ENCODE data around the gene CAMK1D. TPM values are rescaled to one million over a fixed set of nuclear protein-coding genes. Genes with fewer than 3 reads are reported as not detected.

CAMK1D gene
- total RNA-seq, 1 donor from 2014 or later, result 3.1 TPM

DNA sequence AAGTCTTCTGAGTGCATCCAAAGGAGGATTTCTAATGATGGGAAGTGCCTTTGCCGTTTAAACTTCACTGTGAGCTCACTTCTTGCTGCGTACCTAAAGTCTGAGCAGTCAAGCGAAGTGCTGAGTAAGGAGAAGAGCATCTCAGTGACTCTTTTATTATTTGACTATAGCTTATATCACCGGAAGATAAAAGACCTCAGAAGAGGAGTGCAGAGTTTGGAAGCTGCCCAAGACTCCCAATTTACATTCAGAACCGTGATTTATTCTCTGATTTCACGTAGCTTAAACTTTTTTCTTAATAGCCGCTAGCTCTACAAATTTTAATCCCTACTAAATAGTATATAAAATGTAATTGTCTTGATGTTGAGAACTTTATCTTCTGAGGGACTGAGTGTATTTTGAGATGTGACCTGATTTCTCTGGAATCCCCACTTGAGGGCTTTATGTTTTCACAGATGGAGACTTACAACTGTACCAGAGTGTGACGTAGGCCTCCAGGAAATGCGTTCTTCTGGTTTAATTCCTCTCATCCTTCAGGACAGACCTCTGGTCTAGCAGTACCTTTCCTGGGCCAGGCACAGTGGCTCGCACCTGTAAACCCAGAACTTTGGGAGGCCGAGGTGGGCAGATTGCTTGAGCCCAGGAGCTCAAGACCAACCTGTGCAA is 51.1 kb downstream of the CAMK1D start:
- no peak for DNase-seq (ENCODE audit: low spot score)

DNA sequence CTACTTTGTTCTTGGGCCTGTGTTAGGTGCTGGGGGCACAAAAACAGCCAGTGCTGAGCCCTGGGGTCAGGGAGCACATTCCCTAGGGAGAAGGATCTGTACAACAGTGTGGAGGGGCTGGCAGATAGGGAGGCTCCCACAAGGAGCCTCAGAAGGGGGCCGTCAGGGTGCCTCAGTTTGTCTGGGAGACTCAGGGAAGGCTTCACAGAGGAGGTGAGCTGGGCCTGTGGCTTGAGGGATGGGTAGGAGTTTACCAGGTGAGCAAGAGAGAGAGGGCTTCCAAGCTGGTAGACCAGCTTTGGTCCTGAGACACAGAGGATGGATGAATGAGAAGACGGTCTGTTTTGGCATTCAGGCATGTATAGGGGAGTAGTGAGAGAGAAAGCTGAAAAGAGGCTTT is 52.1 kb downstream of the CAMK1D start:
- no peak for DNase-seq (ENCODE audit: low spot score)

DNA sequence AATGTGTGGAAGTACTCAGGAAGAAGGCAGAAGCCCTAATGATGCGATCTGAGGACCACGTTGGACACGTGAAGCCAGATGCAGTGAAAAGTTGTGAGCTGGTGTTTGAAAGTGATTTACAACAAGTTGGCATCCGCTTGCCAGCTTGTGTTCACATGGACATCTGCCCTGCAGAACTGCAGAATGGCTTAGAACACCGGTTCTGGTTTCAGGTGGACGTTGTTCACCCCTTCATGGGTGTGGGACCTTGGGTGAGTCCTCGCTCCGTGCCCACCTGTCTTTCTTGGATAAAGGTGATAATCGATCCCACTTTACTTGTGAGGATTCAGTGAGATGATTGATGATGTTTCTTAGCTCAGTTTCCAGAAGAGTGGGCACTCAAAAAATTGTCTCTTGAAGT is 53.8 kb downstream of the CAMK1D start:
- DNase-seq (ENCODE audit: low spot score), result no peak

DNA sequence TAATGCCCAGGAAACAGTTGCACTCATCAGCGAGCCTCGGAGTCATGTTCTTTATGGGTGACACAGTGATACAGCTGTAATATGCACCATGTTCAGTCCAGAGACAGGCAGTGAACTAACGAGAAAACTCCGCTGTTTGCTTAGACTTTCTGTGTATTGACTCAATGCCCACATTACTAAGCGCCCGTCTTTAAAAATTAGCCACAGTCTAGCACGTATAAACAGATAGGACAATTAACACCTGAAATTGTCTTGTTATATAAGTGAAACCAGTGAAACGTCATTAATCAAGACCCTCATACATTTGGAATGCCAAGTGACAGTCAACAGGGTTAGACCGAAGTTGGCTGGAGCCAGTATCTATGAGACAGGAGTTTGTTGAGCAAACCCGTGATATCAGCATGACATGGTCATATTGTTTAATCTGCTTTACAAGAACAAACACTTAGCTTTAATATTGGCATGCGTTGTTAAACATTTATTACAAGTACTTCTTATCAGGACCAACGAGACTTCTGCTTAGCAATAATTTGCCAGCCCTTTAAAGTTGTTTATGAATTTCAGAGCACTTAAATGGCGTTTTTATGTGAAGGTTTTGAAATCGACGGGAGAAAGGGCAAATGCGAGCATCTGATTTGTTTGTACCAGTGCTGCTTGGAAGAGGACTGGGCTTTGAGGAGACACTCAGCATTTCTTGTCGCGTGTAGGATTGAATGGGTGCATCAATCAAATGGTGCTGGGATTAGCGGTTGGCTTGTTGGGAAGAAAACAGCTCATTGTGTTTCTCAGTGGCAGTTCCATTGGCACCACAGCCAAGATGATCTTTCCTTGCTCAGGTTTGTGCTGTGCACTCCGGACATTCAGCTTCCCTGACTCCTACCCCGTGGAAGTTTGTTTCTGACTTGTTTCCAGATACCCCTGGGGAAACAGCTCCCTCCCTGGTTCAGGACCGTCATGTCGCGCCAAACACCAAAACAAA is 56.3 kb downstream of the CAMK1D start:
- no peak for DNase-seq (ENCODE audit: low spot score)

DNA sequence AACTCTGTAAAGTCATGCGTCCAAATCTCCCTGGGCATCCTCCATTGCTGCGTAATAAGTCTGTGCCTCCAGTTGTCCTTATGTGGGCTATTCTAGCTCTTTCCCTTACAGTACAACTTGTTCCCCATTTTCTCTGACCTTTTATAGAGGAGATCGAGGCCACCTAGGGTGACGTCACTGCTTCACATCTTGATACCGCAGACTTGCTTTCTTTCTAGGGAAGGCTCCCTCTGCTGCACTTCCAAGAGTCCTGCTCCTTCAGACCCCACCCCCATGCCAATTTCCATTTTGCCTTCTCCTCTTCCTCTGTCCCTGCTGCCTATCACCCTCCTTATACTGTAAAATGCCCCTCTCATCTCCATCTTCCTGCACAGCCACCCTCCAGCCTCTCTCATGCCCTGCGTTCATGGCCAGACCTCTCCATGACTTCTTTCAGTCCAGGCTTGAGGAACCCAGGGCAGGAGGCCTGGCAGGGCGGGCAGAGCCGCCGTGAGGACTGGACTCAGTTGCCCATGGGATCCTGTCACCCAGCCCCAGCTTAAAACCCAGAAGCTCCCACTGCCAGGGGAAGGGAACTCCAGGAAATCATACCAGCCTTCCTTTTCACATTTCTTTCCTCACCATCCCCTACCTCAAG is 57.5 kb downstream of the CAMK1D start:
- no peak for DNase-seq (ENCODE audit: low spot score)

DNA sequence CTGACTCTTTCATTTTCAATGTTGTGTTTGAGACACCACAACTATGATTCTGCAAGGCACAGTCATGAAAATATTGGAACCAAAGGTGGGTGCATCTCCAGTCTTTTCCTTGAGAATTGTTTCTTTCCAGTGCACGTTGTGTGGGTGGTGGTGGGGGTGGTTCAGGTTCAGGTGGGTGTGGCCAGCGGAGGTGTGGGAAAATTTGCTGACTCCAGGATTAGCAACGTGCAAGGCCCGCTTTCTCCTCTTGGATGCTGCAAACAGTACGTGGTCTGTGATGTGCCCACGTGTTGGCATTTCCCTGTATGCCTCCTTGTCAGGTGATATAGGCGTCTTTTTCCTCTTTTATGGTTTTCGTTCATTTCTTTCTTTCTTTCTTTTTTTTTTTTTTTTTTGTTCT is 59.1 kb downstream of the CAMK1D start:
- no peak for DNase-seq (ENCODE audit: low spot score)

DNA sequence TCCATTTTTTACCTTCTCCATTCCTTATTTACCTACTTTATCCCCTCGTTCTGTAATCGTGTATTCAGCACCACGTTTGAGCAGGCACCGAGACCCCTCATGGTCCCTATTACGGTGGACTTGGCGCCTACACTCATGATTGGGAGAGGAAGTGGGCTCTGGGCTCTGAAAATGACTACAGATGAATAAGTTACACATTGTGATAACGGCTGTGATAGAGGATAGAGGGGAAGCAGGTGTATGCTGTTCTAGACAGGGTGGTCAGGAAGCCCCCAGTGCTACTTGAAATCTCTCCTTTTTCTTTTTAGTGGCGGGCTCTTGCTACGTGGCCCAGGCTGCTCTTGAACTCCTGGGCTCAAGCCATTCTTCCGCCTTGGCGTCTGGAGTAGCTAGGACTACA is 59.8 kb downstream of the CAMK1D start:
- no peak for DNase-seq (ENCODE audit: low spot score)

DNA sequence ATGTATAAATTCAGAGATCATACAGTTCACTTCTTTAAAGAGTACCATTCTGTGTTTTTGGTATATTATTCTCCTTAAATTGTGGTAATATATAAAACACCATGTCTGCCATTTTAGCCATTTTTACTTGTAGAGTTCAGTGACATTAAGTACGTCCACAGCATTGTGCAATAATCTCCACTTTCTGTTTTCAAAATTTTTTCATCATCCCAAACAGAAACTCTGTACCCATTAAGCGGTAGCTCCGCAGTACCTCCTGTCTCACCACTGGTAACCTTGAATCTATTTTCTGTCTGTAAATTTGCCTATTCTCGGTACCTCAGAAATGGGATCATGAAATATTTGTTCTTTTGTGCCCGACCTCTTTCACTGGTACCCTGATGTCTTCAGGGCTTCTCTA is 60.3 kb downstream of the CAMK1D start:
- DNase-seq (ENCODE audit: low spot score), result no peak

DNA sequence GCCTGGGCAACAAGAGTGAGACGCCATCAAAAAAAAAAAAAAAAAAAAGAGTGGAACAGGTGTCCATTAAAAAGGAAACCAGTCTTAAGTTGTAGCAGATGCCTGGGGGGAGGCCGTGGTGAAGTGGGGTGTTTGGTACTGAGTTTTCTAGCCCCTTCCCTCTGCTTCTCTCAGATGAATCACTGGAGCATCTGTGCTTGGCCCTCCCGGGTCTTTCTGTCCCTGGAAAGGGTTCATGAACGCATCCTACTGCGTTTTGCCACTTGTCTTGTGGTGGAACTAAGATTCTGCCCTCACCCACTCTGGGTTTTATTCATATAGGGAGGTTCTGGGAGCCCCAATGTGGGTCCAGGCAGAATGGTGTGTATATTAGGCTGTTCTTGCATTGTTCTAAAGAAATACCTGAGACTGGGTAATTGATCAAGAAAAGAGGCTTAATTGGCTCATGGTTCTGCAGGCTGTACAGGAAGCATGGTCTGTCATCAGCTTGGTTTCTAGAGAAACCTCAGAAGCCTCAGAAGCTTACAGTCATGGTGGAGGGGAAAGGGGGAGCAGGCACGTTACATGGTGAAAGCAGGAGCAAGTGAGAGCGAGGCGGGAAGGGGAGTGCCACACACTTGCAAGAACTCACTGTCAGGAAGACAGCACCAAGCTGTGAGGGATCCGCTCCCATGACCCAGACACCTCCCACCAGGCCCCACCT is 63.5 kb downstream of the CAMK1D start:
- DNase-seq (ENCODE audit: low spot score), result no peak

DNA sequence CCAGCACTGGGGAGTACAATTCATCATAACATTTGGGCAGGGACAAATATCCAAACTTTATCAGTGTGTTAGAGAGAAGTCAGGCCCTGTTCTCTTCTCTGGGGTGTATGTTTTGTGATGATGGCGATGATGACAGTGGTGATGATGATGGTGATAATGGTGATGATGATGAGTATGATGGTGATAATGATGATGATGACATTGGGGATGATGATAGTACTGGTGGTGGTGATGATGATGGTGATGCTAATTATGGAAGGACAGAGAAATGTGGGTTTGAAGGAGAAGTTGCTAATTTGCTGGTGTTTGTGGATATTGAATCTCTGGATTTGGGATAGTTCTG is 64.0 kb downstream of the CAMK1D start:
- no peak for DNase-seq (ENCODE audit: low spot score)

DNA sequence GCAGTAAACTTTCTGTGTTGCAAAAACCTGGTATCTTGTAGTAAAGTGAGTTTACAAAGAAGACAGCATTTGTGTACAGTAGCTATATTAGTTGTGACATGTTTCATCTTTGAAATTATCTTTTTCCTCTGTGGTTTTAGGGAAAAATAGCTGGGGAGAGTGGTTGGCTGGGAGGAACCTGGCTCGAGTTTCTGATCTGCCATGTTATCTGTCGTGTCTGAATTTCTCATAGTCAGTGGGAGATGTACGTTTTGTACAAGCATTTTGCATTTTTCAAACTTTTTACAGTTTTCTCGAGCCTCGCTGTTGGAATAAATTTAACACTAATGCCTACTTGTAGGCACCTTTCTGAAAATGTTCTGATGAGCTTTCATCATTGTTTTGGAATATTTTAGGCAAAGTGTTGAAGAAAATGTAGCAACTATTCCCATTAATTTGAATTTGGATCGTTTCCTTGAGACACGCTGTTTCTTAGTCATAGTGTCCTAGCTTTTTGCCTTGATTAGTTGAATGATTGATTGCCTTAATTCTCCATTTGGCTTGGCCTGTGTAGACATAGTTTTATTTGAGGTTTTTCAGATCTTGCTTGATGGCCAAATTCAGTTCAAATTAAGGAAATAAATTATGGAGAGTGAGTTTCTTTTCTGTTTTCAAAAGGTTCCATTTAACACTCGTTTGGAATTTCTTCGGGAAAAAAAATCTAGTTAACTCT is 65.1 kb downstream of the CAMK1D start:
- no peak for DNase-seq (ENCODE audit: low spot score)

DNA sequence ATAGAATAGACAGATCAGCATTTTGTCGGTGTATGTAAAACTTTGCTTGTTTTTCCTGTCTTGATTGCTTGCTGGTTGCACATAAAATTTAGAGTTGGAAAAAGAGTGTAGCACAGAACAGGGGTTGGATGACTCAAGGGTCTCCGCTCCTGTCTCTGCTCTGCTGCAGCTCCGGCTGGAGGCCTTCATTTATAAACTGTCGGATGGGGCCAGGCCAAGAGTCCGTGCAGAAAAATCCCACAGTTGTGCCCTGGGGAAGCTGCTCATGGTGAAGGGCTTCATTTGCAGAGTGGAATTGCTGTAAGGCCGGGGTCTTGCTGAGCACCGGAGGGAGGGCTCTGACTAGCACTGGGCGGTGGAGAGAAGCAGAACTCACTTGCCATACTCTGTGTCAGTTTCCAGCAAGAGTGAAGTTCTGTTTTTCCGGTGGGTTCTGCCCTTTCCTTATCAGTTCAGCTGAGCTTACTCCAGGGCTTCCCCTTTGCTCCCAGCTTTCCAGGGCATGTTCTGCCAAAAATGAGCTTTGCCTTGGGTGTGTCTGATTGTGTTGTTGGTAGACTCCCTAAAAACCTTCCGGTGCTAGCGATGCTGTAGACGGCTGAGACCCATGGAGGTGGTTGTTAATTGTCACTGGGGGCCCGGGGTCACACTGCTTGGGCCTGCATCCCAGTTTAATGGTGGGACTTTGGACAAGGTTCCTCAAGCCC is 67.2 kb downstream of the CAMK1D start:
- peak; percentile 35 for DNase-seq (ENCODE audit: low spot score)

DNA sequence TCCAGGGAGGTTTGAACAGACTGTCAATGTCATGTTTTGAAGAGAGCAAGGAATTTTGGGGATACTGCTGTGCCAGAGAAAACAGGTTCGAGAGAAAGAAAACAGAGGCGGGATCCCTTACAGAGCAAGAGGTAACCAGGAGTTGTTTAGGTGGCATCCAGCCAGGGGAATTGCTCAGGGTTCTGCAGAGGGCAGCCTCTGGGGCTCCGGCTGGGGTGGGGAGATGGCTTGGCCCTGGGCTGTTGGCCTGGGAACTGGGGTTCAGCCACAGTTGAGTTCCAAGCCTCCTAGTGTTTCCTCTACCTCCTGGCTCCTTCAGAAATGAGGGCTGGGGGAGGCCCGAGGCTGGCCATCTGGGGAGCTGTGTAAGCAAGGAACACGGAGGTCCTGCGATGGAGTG is 68.0 kb downstream of the CAMK1D start:
- no peak for DNase-seq (ENCODE audit: low spot score)

DNA sequence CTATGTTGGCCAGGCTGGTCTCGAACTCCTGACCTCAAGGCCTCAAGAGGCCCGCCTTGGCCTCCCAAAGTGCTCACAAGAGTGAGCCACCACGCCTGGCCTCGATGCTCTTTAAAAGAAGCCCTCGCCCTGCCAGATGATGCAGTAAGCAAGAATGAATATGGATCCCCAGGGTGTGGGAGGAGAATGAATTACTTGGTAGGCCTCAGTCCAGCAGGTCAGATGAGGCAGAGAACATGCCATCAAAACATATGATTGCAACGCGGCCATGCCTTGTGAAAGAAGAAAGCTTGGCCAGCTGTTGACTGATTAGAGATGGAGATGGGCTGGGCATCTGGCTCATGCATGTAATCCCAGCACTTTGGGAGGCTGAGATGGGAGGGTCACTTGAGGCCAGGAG is 68.7 kb downstream of the CAMK1D start:
- DNase-seq (ENCODE audit: low spot score), result no peak

DNA sequence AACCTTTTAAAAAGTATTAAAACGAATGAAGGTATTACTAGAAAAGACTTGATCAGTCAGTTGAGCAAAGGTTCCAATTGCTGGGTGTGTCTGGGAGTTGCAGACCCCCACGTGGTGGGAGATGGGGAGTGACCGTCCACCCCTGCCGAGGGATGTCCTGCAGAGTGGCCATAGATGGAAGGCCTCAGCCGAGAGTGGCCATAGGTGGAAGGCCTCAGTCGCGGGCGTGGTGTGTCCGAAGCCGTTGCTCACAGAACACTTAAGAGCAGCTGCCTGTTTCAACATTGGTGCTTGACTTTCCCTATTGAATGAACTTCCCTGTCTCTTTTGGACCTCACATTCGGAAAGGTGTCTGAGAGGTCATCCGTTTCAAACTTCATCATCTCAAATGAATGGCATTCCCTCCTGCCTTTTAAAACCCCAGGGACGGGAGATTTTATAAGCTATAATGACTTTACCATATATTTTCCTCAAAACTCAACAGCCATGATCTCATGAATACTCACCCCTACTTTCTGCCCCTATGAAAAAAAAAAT is 69.4 kb downstream of the CAMK1D start:
- no peak for DNase-seq (ENCODE audit: low spot score)

DNA sequence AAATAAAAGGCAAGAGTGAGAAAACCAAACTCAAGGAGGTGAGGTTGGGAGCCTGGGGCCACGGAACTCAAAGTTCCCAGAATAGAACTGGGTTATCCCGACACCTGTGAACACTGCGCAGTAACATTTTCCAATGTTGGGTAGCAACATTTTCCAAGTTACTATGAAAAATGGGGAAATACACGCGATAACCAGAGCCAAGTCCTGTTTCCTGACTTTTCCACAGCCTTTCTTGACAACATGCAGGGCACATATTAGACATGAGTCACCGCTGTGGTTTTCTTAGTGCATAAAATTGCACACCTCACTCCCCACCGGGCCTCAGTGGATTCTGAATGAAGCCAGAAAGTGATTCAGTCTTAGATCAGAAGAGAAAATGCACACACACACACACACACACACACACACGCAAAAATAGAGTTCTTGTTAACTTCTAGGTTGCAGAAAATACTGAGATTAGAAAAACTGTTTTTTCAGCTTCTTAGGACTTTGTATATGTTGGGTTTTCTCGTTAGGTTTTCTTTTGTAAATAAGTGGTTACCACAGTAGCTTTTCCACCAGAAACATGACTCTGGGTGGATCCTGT is 70.0 kb downstream of the CAMK1D start:
- peak; percentile 88 for DNase-seq (ENCODE audit: low spot score)

DNA sequence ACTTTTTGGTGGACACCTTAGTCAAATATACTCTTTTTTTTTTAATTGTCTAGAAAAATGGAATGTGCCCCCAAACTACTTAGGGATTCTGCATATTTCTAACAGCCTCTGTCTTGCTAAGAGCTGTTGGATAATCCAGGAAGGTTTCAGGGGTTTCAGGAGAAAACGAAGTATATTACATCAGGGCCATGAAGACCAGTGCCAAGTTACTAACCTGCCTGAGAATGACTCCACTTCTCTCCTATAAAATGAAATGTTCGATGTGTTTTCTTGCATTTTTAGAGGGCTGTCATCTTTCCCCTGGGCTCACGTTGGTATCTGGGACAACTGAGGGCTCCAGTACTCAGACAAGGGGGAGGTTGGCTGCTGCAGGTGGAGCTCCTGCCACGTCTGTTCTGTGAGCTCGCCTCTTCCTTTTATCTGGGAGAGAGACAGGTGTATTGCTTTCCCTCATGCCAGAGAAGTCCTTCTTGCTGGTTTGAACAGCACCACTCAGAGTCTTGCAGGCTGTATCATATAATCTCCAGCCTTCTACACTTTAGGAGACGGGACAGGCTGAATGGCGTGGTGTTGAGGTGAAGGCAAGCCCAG is 71.3 kb downstream of the CAMK1D start:
- no peak for DNase-seq (ENCODE audit: low spot score)

DNA sequence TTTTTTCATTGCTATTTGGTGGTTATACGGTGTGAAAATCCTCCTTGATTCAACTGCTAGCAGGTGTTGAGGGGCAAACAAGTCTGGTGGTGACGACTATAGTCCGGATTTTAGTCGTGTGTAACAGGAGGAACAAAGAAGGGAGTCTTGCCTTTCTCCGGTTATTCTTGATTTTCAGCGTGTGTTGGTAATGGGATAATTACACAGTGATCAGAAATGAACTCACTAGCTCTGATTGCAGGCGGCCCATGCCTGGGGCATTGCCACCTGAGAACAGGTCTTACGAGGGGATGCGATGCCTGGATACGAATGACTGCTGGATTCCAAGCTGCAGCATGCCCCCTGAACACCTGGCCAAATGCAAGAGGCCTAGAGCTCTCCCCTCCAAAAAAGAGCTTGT is 72.8 kb downstream of the CAMK1D start:
- no peak for DNase-seq (ENCODE audit: low spot score)

DNA sequence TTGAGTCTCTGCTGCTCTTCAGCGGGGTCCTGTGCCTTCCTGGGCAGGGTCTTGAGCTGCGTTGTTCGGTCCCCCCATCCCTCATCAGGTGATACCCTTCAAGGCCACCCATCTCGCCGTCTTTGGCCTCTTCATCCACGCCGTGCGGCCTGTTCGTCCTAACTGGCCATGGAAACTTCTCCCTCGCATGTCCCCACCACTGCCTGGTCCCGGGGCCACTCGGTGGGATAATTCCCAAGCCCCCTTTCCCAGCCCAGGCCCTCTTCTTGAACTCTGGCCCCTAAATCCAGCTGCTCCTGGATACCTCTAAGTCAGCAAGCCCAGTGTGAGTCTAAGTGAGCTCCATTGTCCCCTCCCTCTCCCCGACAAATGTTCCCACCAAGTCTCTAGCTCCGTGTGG is 74.5 kb downstream of the CAMK1D start:
- no peak for DNase-seq (ENCODE audit: low spot score)

DNA sequence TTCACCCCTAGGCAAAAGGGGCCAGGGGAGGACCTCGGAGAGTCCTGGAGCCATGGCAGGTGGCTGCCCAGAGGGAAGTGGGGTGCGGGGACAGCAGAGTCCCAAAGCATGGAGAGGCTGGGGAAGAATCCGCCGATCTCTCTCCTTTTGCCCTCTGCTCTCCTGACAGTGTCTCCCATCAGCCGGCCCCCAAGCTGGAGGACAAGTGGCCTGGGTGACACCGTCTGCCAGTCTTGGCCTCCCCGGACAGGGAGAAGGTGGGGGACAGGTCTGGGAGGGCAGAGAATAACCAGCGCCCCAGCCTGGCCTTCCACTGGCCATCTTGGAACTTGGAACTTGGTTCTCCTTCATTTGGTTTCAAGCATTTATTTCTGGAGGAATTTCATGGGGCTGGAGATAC is 77.9 kb downstream of the CAMK1D start:
- no peak for DNase-seq (ENCODE audit: low spot score)
